ENCODE data around the gene SPTB.

SPTB gene

GRCh38 chr14:64865992-64866391, 13.7 kb downstream of the SPTB start:
- no peak overlapping the region for H3K9ac ChIP-seq
- H3K9me3 ChIP-seq (ENCODE audit: control insufficient read depth, low read length), result no peaks in the 10 kb centered on the region
- H3K36me3 ChIP-seq (ENCODE audit: control insufficient read depth, insufficient read depth, low read length), result no peaks in the 10 kb centered on the region
- peaks cover 16% of the 10 kb centered on the region for H3K4me1 ChIP-seq
- no peaks in the 10 kb centered on the region for H3K27me3 ChIP-seq (ENCODE audit: control insufficient read depth, insufficient read depth, low read length)
- TF ChIP-seq CTCF (IDR thresholded peaks at IDR 0.05), result no peak
- H3K4me3 ChIP-seq (ENCODE audit: low read depth, low read length), result no peak overlapping the region
- peaks cover 24% of the 10 kb centered on the region for H3K79me2 ChIP-seq
- peak overlapping the region; percentile 71 for H3K27ac ChIP-seq
- H3K4me2 ChIP-seq (ENCODE audit: low read length), result peak overlapping the region; percentile 3
- peak overlapping the region; percentile 78 for H2AFZ ChIP-seq

- Histone ChIP-seq H3K4me2 (ENCODE audit: low read length) (no peak overlapping the region), H3K27me3 (ENCODE audit: control insufficient read depth, insufficient read depth, low read length) (no peaks in the 10 kb centered on the region), H3K4me3 (ENCODE audit: low read depth, low read length) (no peak overlapping the region), H3K36me3 (ENCODE audit: control insufficient read depth, insufficient read depth, low read length) (no peaks in the 10 kb centered on the region), H3K27ac (no peak overlapping the region), H2AFZ (no peak overlapping the region), H3K9me3 (ENCODE audit: control insufficient read depth, low read length) (no peaks in the 10 kb centered on the region), H3K4me1 (peaks cover 16% of the 10 kb centered on the region), H3K9ac (no peak overlapping the region), H3K79me2 (peaks cover 24% of the 10 kb centered on the region)
- no peak for TF ChIP-seq CTCF (IDR thresholded peaks at IDR 0.05)
Measured at GRCh38 chr14:64865109-64865508, 14.6 kb downstream of the SPTB start.

- Histone ChIP-seq H3K4me1 (peaks cover 16% of the 10 kb centered on the region), H3K27me3 (ENCODE audit: control insufficient read depth, insufficient read depth, low read length) (no peaks in the 10 kb centered on the region), H2AFZ (no peak overlapping the region), H3K27ac (no peak overlapping the region), H3K79me2 (peaks cover 24% of the 10 kb centered on the region), H3K4me2 (ENCODE audit: low read length) (no peak overlapping the region), H3K4me3 (ENCODE audit: low read depth, low read length) (no peak overlapping the region), H3K36me3 (ENCODE audit: control insufficient read depth, insufficient read depth, low read length) (no peaks in the 10 kb centered on the region), H3K9ac (no peak overlapping the region), H3K9me3 (ENCODE audit: control insufficient read depth, low read length) (no peaks in the 10 kb centered on the region)
- TF ChIP-seq CTCF (IDR thresholded peaks at IDR 0.05), result no peak
Measured at GRCh38 chr14:64864258-64864657, 15.4 kb downstream of the SPTB start.

GRCh38 chr14:64861916-64862315, 17.8 kb downstream of the SPTB start:
- Histone ChIP-seq H3K79me2 (peaks cover 11% of the 10 kb centered on the region), H2AFZ (no peak overlapping the region), H3K36me3 (ENCODE audit: control insufficient read depth, insufficient read depth, low read length) (no peaks in the 10 kb centered on the region), H3K27me3 (ENCODE audit: control insufficient read depth, insufficient read depth, low read length) (no peaks in the 10 kb centered on the region), H3K9me3 (ENCODE audit: control insufficient read depth, low read length) (no peaks in the 10 kb centered on the region), H3K4me2 (ENCODE audit: low read length) (no peak overlapping the region), H3K9ac (no peak overlapping the region), H3K4me1 (peaks cover 20% of the 10 kb centered on the region), H3K27ac (no peak overlapping the region), H3K4me3 (ENCODE audit: low read depth, low read length) (no peak overlapping the region)
- TF ChIP-seq CTCF (IDR thresholded peaks at IDR 0.05), result no peak

GRCh38 chr14:64860039-64860438, 19.7 kb downstream of the SPTB start:
- no peak overlapping the region for H3K4me2 ChIP-seq (ENCODE audit: low read length)
- H3K27ac ChIP-seq, result no peak overlapping the region
- no peaks in the 10 kb centered on the region for H3K9me3 ChIP-seq (ENCODE audit: control insufficient read depth, low read length)
- H3K4me1 ChIP-seq, result peaks cover 7% of the 10 kb centered on the region
- H3K27me3 ChIP-seq (ENCODE audit: control insufficient read depth, insufficient read depth, low read length), result no peaks in the 10 kb centered on the region
- no peak overlapping the region for H3K9ac ChIP-seq
- H2AFZ ChIP-seq, result no peak overlapping the region
- peaks cover 7% of the 10 kb centered on the region for H3K79me2 ChIP-seq
- H3K4me3 ChIP-seq (ENCODE audit: low read depth, low read length), result no peak overlapping the region
- no peak for TF ChIP-seq CTCF (IDR thresholded peaks at IDR 0.05)
- no peaks in the 10 kb centered on the region for H3K36me3 ChIP-seq (ENCODE audit: control insufficient read depth, insufficient read depth, low read length)

Measured in parathyroid adenoma (tissue), 2 donors.